NT2/D1 (cell line): ENCODE results near the gene B3GNT5.

Experiments used
- DNase-seq: peaks from one replicate; pipeline ENCODE4 v3.0.0-alpha.2; 2011; ENCODE audit warnings: low read depth, low spot score
- H3K27me3 ChIP-seq: 2 replicates; pipeline ENCODE4 v1.6.0; 2011; ENCODE audit warnings: mild to moderate bottlenecking; ENCODE audit not compliant: insufficient read length, insufficient read depth
- H3K36me3 ChIP-seq: 2 replicates; pipeline ENCODE4 v1.6.1; 2011; ENCODE audit warnings: mild to moderate bottlenecking, low read length, mixed read lengths; ENCODE audit not compliant: insufficient read depth, insufficient read length
- H3K4me1 ChIP-seq: 2 replicates; pipeline ENCODE4 v1.5.1; 2011; ENCODE audit not compliant: insufficient read depth, insufficient read length
- H3K4me3 ChIP-seq: 2 replicates; pipeline ENCODE4 v1.5.1; 2011; ENCODE audit warnings: low read depth; ENCODE audit not compliant: insufficient read length
- H3K9ac ChIP-seq: 2 replicates; pipeline ENCODE4 v1.6.0; 2011; ENCODE audit warnings: low read depth; ENCODE audit not compliant: insufficient read length
- H3K9me3 ChIP-seq: 2 replicates; pipeline ENCODE4 v1.5.1; 2011; ENCODE audit warnings: mild to moderate bottlenecking, low read length; ENCODE audit not compliant: insufficient read depth
- SUZ12 ChIP-seq: IDR thresholded peaks from 2 replicates; pipeline ENCODE4 v1.6.1; 2011; ENCODE audit not compliant: insufficient read length, insufficient read depth; ENCODE audit errors: extremely low read depth
- YY1 ChIP-seq: IDR thresholded peaks from 2 replicates; pipeline ENCODE4 v1.6.1; 2011; ENCODE audit not compliant: insufficient read length, insufficient read depth
- ZNF274 ChIP-seq: IDR thresholded peaks from 2 replicates; pipeline ENCODE4 v1.6.1; 2011; ENCODE audit warnings: mild to moderate bottlenecking, low read depth, low read length

Gene B3GNT5

GRCh38 chr3:183239046-183239445 lies 14.0 kb upstream of the B3GNT5 start:
- no peaks in the 10 kb centered on the region for H3K4me1 ChIP-seq
- H3K36me3 ChIP-seq, result no peaks in the 10 kb centered on the region
- peaks cover 27% of the 10 kb centered on the region for H3K9me3 ChIP-seq
- no peaks in the 10 kb centered on the region for H3K27me3 ChIP-seq
- H3K4me3 ChIP-seq, result no peak overlapping the region
- DNase-seq, result no peak
- no peak for TF ChIP-seq YY1
- no peak overlapping the region for H3K9ac ChIP-seq

- H3K27me3 ChIP-seq, result no peaks in the 10 kb centered on the region
- H3K4me1 ChIP-seq, result no peaks in the 10 kb centered on the region
- no peak for DNase-seq
- H3K36me3 ChIP-seq, result no peaks in the 10 kb centered on the region
- H3K4me3 ChIP-seq, result no peak overlapping the region
- H3K9ac ChIP-seq, result no peak overlapping the region
- H3K9me3 ChIP-seq, result peaks cover 27% of the 10 kb centered on the region
- TF ChIP-seq YY1 (no peak), SUZ12 (no peak), ZNF274 (no peak)
These were observed 10.6 kb upstream of the B3GNT5 start for GRCh38 chr3:183242431-183242830.

GRCh38 chr3:183244219-183244618 lies 8.8 kb upstream of the B3GNT5 start:
- no peak overlapping the region for H3K4me3 ChIP-seq
- no peaks in the 10 kb centered on the region for H3K27me3 ChIP-seq
- peaks cover 2% of the 10 kb centered on the region for H3K4me1 ChIP-seq
- peaks cover 27% of the 10 kb centered on the region for H3K9me3 ChIP-seq
- H3K9ac ChIP-seq, result no peak overlapping the region
- no peaks in the 10 kb centered on the region for H3K36me3 ChIP-seq
- no peak for DNase-seq
- TF ChIP-seq ZNF274 (no peak), SUZ12 (no peak), YY1 (no peak)

- peaks cover 27% of the 10 kb centered on the region for H3K9me3 ChIP-seq
- no peak overlapping the region for H3K4me3 ChIP-seq
- H3K36me3 ChIP-seq, result no peaks in the 10 kb centered on the region
- H3K9ac ChIP-seq, result no peak overlapping the region
- peaks cover 1% of the 10 kb centered on the region for H3K27me3 ChIP-seq
- DNase-seq, result no peak
- peaks cover 5% of the 10 kb centered on the region for H3K4me1 ChIP-seq
- no peak for TF ChIP-seq YY1
These were observed 8.0 kb upstream of the B3GNT5 start for GRCh38 chr3:183244981-183245476.

GRCh38 chr3:183247011-183247589 lies 6.0 kb upstream of the B3GNT5 start:
- no peak for DNase-seq
- H3K9me3 ChIP-seq, result peaks cover 18% of the 10 kb centered on the region
- TF ChIP-seq SUZ12, result no peak
- no peak for TF ChIP-seq ZNF274
- TF ChIP-seq YY1, result no peak
- H3K4me1 ChIP-seq, result peaks cover 5% of the 10 kb centered on the region
- H3K36me3 ChIP-seq, result no peaks in the 10 kb centered on the region
- no peak overlapping the region for H3K4me3 ChIP-seq
- no peak overlapping the region for H3K9ac ChIP-seq
- H3K27me3 ChIP-seq, result peaks cover 19% of the 10 kb centered on the region

- TF ChIP-seq SUZ12 (no peak), YY1 (no peak), ZNF274 (no peak)
- H3K4me3 ChIP-seq, result no peak overlapping the region
- peaks cover 5% of the 10 kb centered on the region for H3K4me1 ChIP-seq
- H3K27me3 ChIP-seq, result peaks cover 35% of the 10 kb centered on the region
- no peaks in the 10 kb centered on the region for H3K9me3 ChIP-seq
- no peak for DNase-seq
- no peak overlapping the region for H3K9ac ChIP-seq
- no peaks in the 10 kb centered on the region for H3K36me3 ChIP-seq
These were observed 3.9 kb upstream of the B3GNT5 start for GRCh38 chr3:183249006-183249718.

GRCh38 chr3:183252118-183252782 lies 803 bp upstream of the B3GNT5 start:
- H3K27me3 ChIP-seq, result peaks cover 59% of the 10 kb centered on the region
- TF ChIP-seq SUZ12 (no peak), ZNF274 (no peak), YY1 (no peak)
- no peaks in the 10 kb centered on the region for H3K36me3 ChIP-seq
- no peaks in the 10 kb centered on the region for H3K9me3 ChIP-seq
- DNase-seq, result no peak
- H3K4me3 ChIP-seq, result no peak overlapping the region
- peaks cover 5% of the 10 kb centered on the region for H3K4me1 ChIP-seq
- H3K9ac ChIP-seq, result no peak overlapping the region
